Gastrocnemius medialis (tissue), 4 donors: Measurements from ENCODE around the gene AQP11. TPM values are rescaled to one million over a fixed set of nuclear protein-coding genes. Genes with fewer than 3 reads are reported as not detected.

Experiments
- ATAC-seq, 2 donors: fragments of 150-250 bp; one replicate each; pipeline ENCODE4 v1.9.1; 2016
- DNase-seq, 2 donors: peaks; one replicate each; pipeline ENCODE4 v3.0.0-alpha.2; 2019
- H3K27ac ChIP-seq, 4 donors: fragments of 200-600 bp; sonication (generic); 1 replicate in 1 of 4; 2 replicates in 3 of 4; pipeline ENCODE4 v1.5.1; 2016 to 2018; ENCODE audit warnings: mild to moderate bottlenecking in 2 of 4, moderate library complexity in 1 of 4
- H3K27me3 ChIP-seq, 3 donors: fragments of 200-600 bp; sonication (generic) in 2 of 3; 1 replicate in 1 of 3; 2 replicates in 2 of 3; pipeline versions ENCODE4 v1.5.1 to v1.6.0; 2016 to 2019; ENCODE audit warnings: mild to moderate bottlenecking in 1 of 3, moderate library complexity in 1 of 3
- H3K36me3 ChIP-seq, 2 donors: fragments of 200-600 bp; sonication (generic) in 1 of 2; one replicate each; pipeline ENCODE4 v1.5.1; 2017 to 2018
- H3K4me1 ChIP-seq, 2 donors: fragments of 200-600 bp; sonication (generic) in 1 of 2; one replicate each; pipeline ENCODE4 v1.5.1; 2016 to 2017; ENCODE audit warnings: mild to moderate bottlenecking in 2 of 2
- H3K4me3 ChIP-seq, 4 donors: fragments of 200-600 bp; sonication (generic) in 3 of 4; 1 replicate in 1 of 4; 2 replicates in 3 of 4; pipeline ENCODE4 v1.5.1; 2016 to 2019; ENCODE audit warnings: mild to moderate bottlenecking in 2 of 4
- H3K9me3 ChIP-seq, 3 donors: fragments of 200-600 bp; sonication (generic) in 2 of 3; 1 replicate in 1 of 3; 2 replicates in 2 of 3; pipeline ENCODE4 v1.5.1; 2016 to 2019
- POLR2A ChIP-seq, 2 donors: fragments of 450-650 bp; IDR thresholded peaks; one replicate each; pipeline ENCODE4 v1.6.1; 2017; ENCODE audit warnings: antibody characterized with exemption in 2 of 2, mild to moderate bottlenecking in 2 of 2, moderate library complexity in 2 of 2
- in situ Hi-C, 4 donors: fragments of 200-750 bp; cut with MboI; loops; one replicate each; pipeline versions ENCODE4 v1.15.0 to v1.8.0; 2017; ENCODE audit warnings: low sequenced_read_pairs in 4 of 4
- intact Hi-C: fragments of 100-400 bp; cut with DNase I; formaldehyde crosslinking; loops from one replicate; pipeline ENCODE4 v1.15.1; 2023; ENCODE audit warnings: low total_unique reads
- total RNA-seq, 4 donors: library from RNA; depleted of rRNA; stranded (reverse); fragments of >200 nt; gene quantifications; one replicate each; pipeline versions ENCODE4 v1.1.0 to v1.2.3, GENCODE V29; 2016
- TF ChIP-seq, protein P1 (sequence below), 5 experiments: fragments of 450-650 bp in 3 of 5; fragments of 200-600 bp in 2 of 5; sonication (generic) in 2 of 5; IDR thresholded peaks in 4 of 5; conservative IDR thresholded peaks in 1 of 5; 1 replicate in 4 of 5; 2 replicates in 1 of 5; pipeline ENCODE4 v1.5.1; 2016 to 2019; ENCODE audit warnings: antibody characterized with exemption in 5 of 5, mild to moderate bottlenecking in 3 of 5, moderate library complexity in 3 of 5

The AQP11 gene
- total RNA-seq, 4 donors from 2014 or later, result 0.11 to 0.82 (median 0.46) TPM; not detected in 1

DNA sequence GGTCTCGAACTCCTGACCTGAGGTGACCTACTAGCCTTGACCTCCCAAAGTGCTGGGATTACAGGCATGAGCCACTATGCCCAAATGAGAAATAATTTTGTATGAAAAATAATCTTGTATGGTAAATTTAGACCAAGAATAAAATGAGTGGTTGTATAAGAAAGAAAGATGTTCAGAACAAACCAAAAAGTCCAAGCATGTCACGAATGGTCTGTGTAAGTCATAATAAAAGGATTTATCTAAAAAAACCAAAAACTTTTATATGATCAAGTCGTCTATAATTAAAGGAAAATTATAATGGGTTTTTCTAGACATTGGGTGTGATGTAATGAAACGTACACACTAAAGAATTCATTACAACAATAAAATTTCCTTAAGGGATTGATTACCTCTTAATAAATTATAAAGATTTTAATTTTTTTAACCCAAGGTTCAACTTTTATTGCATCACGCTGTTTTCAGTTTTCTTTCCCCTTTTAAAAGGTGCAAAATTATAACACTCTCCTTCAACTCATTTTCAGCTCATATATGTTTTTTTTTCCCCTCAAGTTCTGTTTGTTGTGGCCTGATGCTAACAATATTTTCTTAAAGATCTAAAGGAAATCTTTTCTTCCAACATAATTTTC lies 8.9 kb upstream of the AQP11 start:
- DNase-seq (no peak), ATAC-seq (no peak)
- H3K4me3 ChIP-seq, result no peak overlapping the region
- intact Hi-C loops, result no loop called here
- no peak overlapping the region for H3K27ac ChIP-seq
- in situ Hi-C loops, result no loop called here
- no peak for TF ChIP-seq POLR2A (IDR thresholded peaks at IDR 0.05)
- TF ChIP-seq, protein P1, sequence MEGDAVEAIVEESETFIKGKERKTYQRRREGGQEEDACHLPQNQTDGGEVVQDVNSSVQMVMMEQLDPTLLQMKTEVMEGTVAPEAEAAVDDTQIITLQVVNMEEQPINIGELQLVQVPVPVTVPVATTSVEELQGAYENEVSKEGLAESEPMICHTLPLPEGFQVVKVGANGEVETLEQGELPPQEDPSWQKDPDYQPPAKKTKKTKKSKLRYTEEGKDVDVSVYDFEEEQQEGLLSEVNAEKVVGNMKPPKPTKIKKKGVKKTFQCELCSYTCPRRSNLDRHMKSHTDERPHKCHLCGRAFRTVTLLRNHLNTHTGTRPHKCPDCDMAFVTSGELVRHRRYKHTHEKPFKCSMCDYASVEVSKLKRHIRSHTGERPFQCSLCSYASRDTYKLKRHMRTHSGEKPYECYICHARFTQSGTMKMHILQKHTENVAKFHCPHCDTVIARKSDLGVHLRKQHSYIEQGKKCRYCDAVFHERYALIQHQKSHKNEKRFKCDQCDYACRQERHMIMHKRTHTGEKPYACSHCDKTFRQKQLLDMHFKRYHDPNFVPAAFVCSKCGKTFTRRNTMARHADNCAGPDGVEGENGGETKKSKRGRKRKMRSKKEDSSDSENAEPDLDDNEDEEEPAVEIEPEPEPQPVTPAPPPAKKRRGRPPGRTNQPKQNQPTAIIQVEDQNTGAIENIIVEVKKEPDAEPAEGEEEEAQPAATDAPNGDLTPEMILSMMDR (IDR thresholded peaks at IDR 0.05 in 4 of 5, conservative IDR thresholded peaks at IDR 0.05 in 1 of 5), result no peak
- H3K9me3 ChIP-seq, result no peaks in the 10 kb centered on the region
- no peaks in the 10 kb centered on the region for H3K27me3 ChIP-seq
- H3K4me1 ChIP-seq, result no peaks in the 10 kb centered on the region
- H3K36me3 ChIP-seq, result no peaks in the 10 kb centered on the region

DNA sequence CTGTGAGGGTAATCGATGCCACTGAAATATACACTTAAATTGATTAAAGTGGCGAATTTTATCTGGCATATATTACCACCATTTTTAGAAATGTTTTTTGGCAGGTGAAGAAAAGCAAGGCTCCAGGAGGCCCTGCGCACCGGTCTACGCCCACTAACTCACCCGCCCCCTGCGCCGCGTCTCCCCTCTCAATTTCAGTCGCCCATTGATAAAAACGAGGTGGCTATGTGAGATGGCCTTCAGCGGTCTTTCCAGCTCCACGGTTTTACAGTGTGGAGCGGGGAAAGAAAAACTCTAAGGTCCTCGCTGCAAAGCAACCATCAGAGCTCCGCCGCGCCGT lies 602 bp upstream of the AQP11 start:
- Histone ChIP-seq H3K27ac (peak overlapping the region; percentile 69 to 84 (median 78)), H3K4me3 (peak overlapping the region; percentile 68 to 92 (median 72)), H3K36me3 (no peaks in the 10 kb centered on the region), H3K9me3 (no peaks in the 10 kb centered on the region), H3K4me1 (peaks cover 0 to 11% of the 10 kb centered on the region in 2 donors), H3K27me3 (no peaks in the 10 kb centered on the region)
- in situ Hi-C loops, result no loop called here
- no peak for DNase-seq
- TF ChIP-seq, protein P1 (IDR thresholded peaks at IDR 0.05 in 4 of 5, conservative IDR thresholded peaks at IDR 0.05 in 1 of 5), result no peak
- TF ChIP-seq POLR2A (IDR thresholded peaks at IDR 0.05), result no peak
- intact Hi-C loops, result no loop called here
- peak; percentile 28 to 29 for ATAC-seq

DNA sequence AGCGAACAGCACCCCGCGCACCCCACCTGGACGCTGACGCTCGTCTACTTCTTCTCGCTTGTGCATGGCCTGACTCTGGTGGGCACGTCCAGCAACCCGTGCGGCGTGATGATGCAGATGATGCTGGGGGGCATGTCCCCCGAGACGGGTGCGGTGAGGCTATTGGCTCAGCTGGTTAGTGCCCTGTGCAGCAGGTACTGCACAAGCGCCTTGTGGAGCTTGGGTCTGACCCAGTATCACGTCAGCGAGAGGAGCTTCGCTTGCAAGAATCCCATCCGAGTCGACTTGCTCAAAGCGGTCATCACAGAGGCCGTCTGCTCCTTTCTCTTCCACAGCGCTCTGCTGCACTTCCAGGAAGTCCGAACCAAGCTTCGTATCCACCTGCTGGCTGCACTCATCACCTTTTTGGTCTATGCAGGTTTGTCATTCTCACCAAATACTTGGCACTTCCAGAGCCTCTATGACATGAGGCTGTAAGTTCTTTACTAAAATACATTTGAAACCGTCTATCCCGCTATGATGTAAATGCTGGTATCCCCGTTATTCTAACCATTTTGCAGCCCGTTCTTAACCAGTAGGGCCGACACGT lies 535 bp downstream of the AQP11 start:
- Histone ChIP-seq H3K36me3 (no peaks in the 10 kb centered on the region), H3K4me3 (peak overlapping the region; percentile 68 to 92 (median 72)), H3K9me3 (no peaks in the 10 kb centered on the region), H3K27me3 (no peaks in the 10 kb centered on the region), H3K4me1 (peaks cover 0 to 11% of the 10 kb centered on the region in 2 donors), H3K27ac (peak overlapping the region in 3 of 4 donors; percentile 69 to 84 (median 80))
- intact Hi-C loops (no loop called here), in situ Hi-C loops (no loop called here)
- DNase-seq (peak in 1 of 2 donors; percentile 22), ATAC-seq (peak; percentile 16 to 28)
- TF ChIP-seq, protein P1 (IDR thresholded peaks at IDR 0.05 in 4 of 5, conservative IDR thresholded peaks at IDR 0.05 in 1 of 5), result no peak
- no peak for TF ChIP-seq POLR2A (IDR thresholded peaks at IDR 0.05)

DNA sequence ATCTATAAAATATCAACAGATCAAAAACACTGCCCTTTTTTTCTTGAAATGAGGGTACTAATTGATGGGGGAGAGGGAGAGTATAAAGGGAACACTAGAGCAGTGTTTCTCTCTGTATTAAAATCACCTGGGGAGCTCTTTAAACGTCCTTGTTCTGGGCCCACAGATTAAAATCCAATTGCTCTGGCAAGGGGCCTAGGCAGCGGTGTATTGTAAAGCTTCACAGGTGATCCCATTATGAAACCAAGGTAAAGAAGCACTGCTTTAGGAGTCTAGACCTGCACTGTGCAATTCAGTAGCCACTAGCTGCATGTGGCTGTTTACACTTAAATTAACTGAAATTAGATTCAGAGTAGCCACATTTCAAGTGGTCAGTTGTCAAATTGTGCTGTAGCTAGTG lies 3.0 kb downstream of the AQP11 start:
- H3K9me3 ChIP-seq, result no peaks in the 10 kb centered on the region
- in situ Hi-C loops (no loop called here), intact Hi-C loops (no loop called here)
- H3K36me3 ChIP-seq, result no peaks in the 10 kb centered on the region
- DNase-seq, result no peak
- H3K27me3 ChIP-seq, result no peaks in the 10 kb centered on the region
- no peak for ATAC-seq
- H3K4me1 ChIP-seq, result peaks cover 0 to 11% of the 10 kb centered on the region in 2 donors
- no peak overlapping the region for H3K4me3 ChIP-seq
- TF ChIP-seq POLR2A (IDR thresholded peaks at IDR 0.05), result no peak
- TF ChIP-seq, protein P1 (IDR thresholded peaks at IDR 0.05 in 4 of 5, conservative IDR thresholded peaks at IDR 0.05 in 1 of 5), result no peak
- no peak overlapping the region for H3K27ac ChIP-seq
